H1 (cell line): ENCODE results near the gene PEX6. TPM values are rescaled to one million over a fixed set of nuclear protein-coding genes. Genes with fewer than 3 reads are reported as not detected.

Experiments used
- ATF2 ChIP-seq: IDR thresholded peaks from 2 replicates; pipeline ENCODE4 v1.6.1; 2012; ENCODE audit warnings: low read length, inconsistent platforms
- CBX8 ChIP-seq: fragments of 300-800, 300-1000 bp; sonication (generic); IDR thresholded peaks from 2 replicates; pipeline ENCODE4 v1.7.1; 2016; ENCODE audit warnings: low read depth, low read length, borderline replicate concordance
- CHD7 ChIP-seq: fragments of 300-600 bp; sonication (generic); IDR thresholded peaks from 2 replicates; pipeline ENCODE4 v1.7.1; 2012; ENCODE audit warnings: low read length, moderate library complexity, mild to moderate bottlenecking, inconsistent platforms; ENCODE audit not compliant: insufficient replicate concordance
- CTBP2 ChIP-seq: IDR thresholded peaks from 2 replicates; pipeline ENCODE4 v1.7.0; 2011; ENCODE audit warnings: borderline replicate concordance, mild to moderate bottlenecking, moderate library complexity, mixed read lengths, low read length; ENCODE audit not compliant: insufficient read depth, insufficient read length
- HDAC2 ChIP-seq, 2 experiments: fragments of 300-600 bp in 1 of 2; sonication (generic) in 1 of 2; IDR thresholded peaks; 2 replicates each; pipeline ENCODE4 v1.6.1; 2011 to 2012; ENCODE audit warnings: low read depth in 2 of 2, low read length in 2 of 2, mild to moderate bottlenecking in 2 of 2, moderate library complexity in 2 of 2, borderline replicate concordance in 1 of 2, inconsistent platforms in 1 of 2
- KDM1A ChIP-seq: fragments of 200-600, 300-600 bp; sonication (generic); IDR thresholded peaks from 2 replicates; pipeline ENCODE4 v1.7.1; 2016; ENCODE audit warnings: mild to moderate bottlenecking, low read length, borderline replicate concordance
- KDM5A ChIP-seq: fragments of 200-600 bp; IDR thresholded peaks from 2 replicates; pipeline ENCODE4 v1.7.1; 2012; ENCODE audit warnings: mild to moderate bottlenecking, low read length, inconsistent platforms, mixed read lengths
- MAFK ChIP-seq: IDR thresholded peaks from 2 replicates; pipeline ENCODE4 v1.6.1; 2012; ENCODE audit warnings: low read depth, mild to moderate bottlenecking, improper control_type of control experiment, low read length
- polyA plus RNA-seq, 7 experiments: library from polyadenylated mRNA; depleted of rRNA in 3 of 7; stranded (reverse) in 5 of 7; unstranded in 2 of 7; fragments of >200 nt in 5 of 7; fragments of 200-250 nt in 2 of 7; gene quantifications; 1 replicate in 5 of 7; 2 replicates in 1 of 7; 4 replicates in 1 of 7; pipeline versions ENCODE4 v1.2.1 to v1.2.3, GENCODE V29; 2011 to 2013; ENCODE audit warnings: missing spikeins in 2 of 7, mixed read lengths in 2 of 7
- total RNA-seq: library from RNA; stranded (reverse); fragmentation: NEBNext Ultra II Directional; extraction: Animal tissue kit (Norgen Biotek cat#: 25700); gene quantifications from 2 replicates; pipeline ENCODE4 v1.2.1, GENCODE V29; 2021

Gene PEX6
- total and polyA plus RNA-seq, 2 of the 8 experiments (the other 6 are each of a cell fraction or from before 2014, with no cell fraction given): 6.4 to 12.5 TPM

GRCh38 chr6:42929821-42930360 is 49.1 kb downstream of the PEX6 start (continued):
- TF ChIP-seq CHD7: no peak
- no peak for TF ChIP-seq CTBP2
- TF ChIP-seq HDAC2 (IDR thresholded peaks at IDR 0.05; ENCODE audit: borderline replicate concordance in 1 of 2, low read depth in 2 of 2, low read length in 2 of 2): 0 out of 4 replicates have a peak, but pooled peaks of 1 of the 2 experiments have one; percentile 62
- TF ChIP-seq ATF2: no peak
- TF ChIP-seq MAFK: no peak
- no peak for TF ChIP-seq KDM5A
- peak; percentile 10; the same call in 1 of the 2 replicates for TF ChIP-seq KDM1A
- TF ChIP-seq CBX8: no peak
